B cell (primary cell): Measurements from ENCODE around the gene DCP1A. TPM values are rescaled to one million over a fixed set of nuclear protein-coding genes. Genes with fewer than 3 reads are reported as not detected.

Experiments used
- ATAC-seq: fragments of 200-7000 bp; cut with Tn5 transposase; one replicate; pipeline ENCODE4 v1.10.0; 2021; ENCODE audit warnings: low read depth, mild to moderate bottlenecking, moderate number of reproducible peaks, moderate library complexity
- CTCF ChIA-PET: fragments of 350-600 bp; sonication (Branson Sonifier 250); formaldehyde crosslinking; loops from one replicate; lab custom pipeline; 2021; ENCODE audit warnings: antibody characterized with exemption, inconsistent platforms; lab: Charles Lee
- POLR2A ChIA-PET: fragments of 350-600 bp; sonication (Branson Sonifier 250); formaldehyde crosslinking; loops from one replicate; lab custom pipeline; 2021; ENCODE audit warnings: antibody characterized with exemption; lab: Charles Lee
- DNase-seq: peaks from one replicate; pipeline ENCODE4 v3.0.0; 2013
- H2AFZ ChIP-seq: 2 replicates; pipeline ENCODE4 v1.6.1; 2012; ENCODE audit warnings: mild to moderate bottlenecking, low read depth, low read length; ENCODE audit not compliant: insufficient read depth, poor library complexity, severe bottlenecking
- H3K27ac ChIP-seq, 2 donors: 1 replicate in 1 of 2; 2 replicates in 1 of 2; pipeline ENCODE4 v1.5.1; 2012 to 2013; ENCODE audit warnings: low read length in 2 of 2, mild to moderate bottlenecking in 2 of 2, moderate library complexity in 1 of 2
- H3K27me3 ChIP-seq, 4 experiments: fragments of 200-600 bp in 1 of 4; sonication (generic) in 1 of 4; replicated peaks in 1 of 4; 1 replicate in 2 of 4; 2 replicates in 2 of 4; pipeline versions ENCODE4 v1.6.1 to v1.7.0; 2013 to 2016; ENCODE audit warnings: low read length in 3 of 4, mild to moderate bottlenecking in 2 of 4, mixed read lengths in 1 of 4, moderate library complexity in 1 of 4; ENCODE audit not compliant: insufficient read depth in 4 of 4, control insufficient read depth in 3 of 4; ENCODE audit errors: control extremely low read depth in 1 of 4
- H3K36me3 ChIP-seq, 2 experiments: replicated peaks in 1 of 2; 1 replicate in 1 of 2; 2 replicates in 1 of 2; pipeline versions ENCODE4 v1.6.1 to v1.7.1; 2013; ENCODE audit warnings: low read length in 1 of 2; ENCODE audit not compliant: insufficient read depth in 2 of 2, control insufficient read depth in 1 of 2; ENCODE audit errors: control extremely low read depth in 1 of 2, extremely low read depth in 1 of 2
- H3K4me1 ChIP-seq, 2 donors: fragments of 200-600 bp in 1 of 2; sonication (generic) in 1 of 2; 1 replicate in 1 of 2; 2 replicates in 1 of 2; pipeline versions ENCODE4 v1.5.1 to v1.6.1; 2013 to 2017; ENCODE audit warnings: low read length in 2 of 2; ENCODE audit not compliant: control insufficient read depth in 2 of 2, insufficient read depth in 2 of 2
- H3K4me2 ChIP-seq: replicated peaks from 2 replicates; pipeline ENCODE3; 2012; ENCODE audit warnings: mild to moderate bottlenecking, low read depth, low read length; ENCODE audit not compliant: poor library complexity, severe bottlenecking
- H3K4me3 ChIP-seq, 5 experiments: fragments of 200-600 bp in 1 of 5; sonication (generic) in 1 of 5; 1 replicate in 3 of 5; 2 replicates in 2 of 5; pipeline versions ENCODE4 v1.5.1 to v1.7.0; 2011 to 2016; ENCODE audit warnings: low read length in 4 of 5, mild to moderate bottlenecking in 4 of 5, low read depth in 2 of 5, control low read depth in 1 of 5, moderate library complexity in 1 of 5; ENCODE audit not compliant: insufficient read depth in 1 of 5; ENCODE audit errors: control extremely low read depth in 1 of 5, extremely low read depth in 1 of 5
- H3K79me2 ChIP-seq: fragments of 200-600 bp; sonication (generic); one replicate; pipeline ENCODE4 v1.6.0; 2016; ENCODE audit warnings: low read length; ENCODE audit not compliant: control insufficient read depth, insufficient read depth
- H3K9ac ChIP-seq: fragments of 200-600 bp; sonication (generic); 2 replicates; pipeline ENCODE4 v1.6.1; 2017; ENCODE audit warnings: mild to moderate bottlenecking, low read length, moderate library complexity
- H3K9me3 ChIP-seq, 3 donors: one replicate each; pipeline versions ENCODE4 v1.6.1 to v1.7.1; 2013; ENCODE audit warnings: low read length in 2 of 3; ENCODE audit not compliant: control insufficient read depth in 2 of 3, insufficient read depth in 1 of 3; ENCODE audit errors: control extremely low read depth in 1 of 3
- H4K20me1 ChIP-seq: 2 replicates; pipeline ENCODE4 v1.6.0; 2012; ENCODE audit warnings: mild to moderate bottlenecking, low read length; ENCODE audit not compliant: insufficient read depth, control insufficient read depth, poor library complexity, severe bottlenecking
- H3K27ac Mint-ChIP-seq: one replicate; pipeline ENCODE4 v1.8.0; 2021; ENCODE audit warnings: mixed read lengths
- H3K27me3 Mint-ChIP-seq: one replicate; pipeline ENCODE4 v1.8.0; 2021; ENCODE audit warnings: mixed read lengths
- H3K4me1 Mint-ChIP-seq: one replicate; pipeline ENCODE4 v1.8.0; 2021; ENCODE audit warnings: mixed read lengths
- H3K4me3 Mint-ChIP-seq: one replicate; pipeline ENCODE4 v1.8.0; 2021; ENCODE audit warnings: mixed read lengths
- H3K9me3 Mint-ChIP-seq: one replicate; pipeline ENCODE4 v1.8.0; 2022; ENCODE audit warnings: mixed read lengths; ENCODE audit not compliant: insufficient read depth
- CTCF ChIP-seq: fragments of 200-600 bp; IDR thresholded peaks from one replicate; pipeline ENCODE4 v1.8.0; 2022; ENCODE audit warnings: antibody characterized with exemption, mild to moderate bottlenecking
- EZH2 ChIP-seq: IDR thresholded peaks from 2 replicates; pipeline ENCODE4 v1.6.1; 2012; ENCODE audit warnings: borderline replicate concordance, low read depth, mild to moderate bottlenecking, moderate library complexity, low read length; ENCODE audit not compliant: insufficient read depth, poor library complexity, severe bottlenecking
- WGBS: methylation state at CpG from one replicate; pipeline ENCODE4 v1.1.5; 2013; ENCODE audit warnings: missing lambda C conversion rate; ENCODE audit not compliant: insufficient coverage; 5-methylcytosine and 5-hydroxymethylcytosine counted together
- intact Hi-C: fragments of 100-400 bp; cut with micrococcal nuclease; formaldehyde crosslinking; loops from one replicate; pipeline ENCODE4 v1.10.0; 2022
- polyA plus RNA-seq: library from polyadenylated mRNA; depleted of rRNA; stranded (reverse); fragments of >200 nt; gene quantifications from 2 replicates; pipeline ENCODE4 v1.2.3, GENCODE V29; 2012
- total RNA-seq, 2 donors: library from RNA; stranded (reverse); fragments of 120-200 nt in 1 of 2; gene quantifications; 1 replicate in 1 of 2; 2 replicates in 1 of 2; pipeline versions ENCODE4 v1.2.3 to v1.2.4, GENCODE V29; 2013 to 2022

Gene DCP1A
- total and polyA plus RNA-seq, 2 donors (not counting 1 experiment from before 2014, with no cell fraction given), result 16.6 to 44.6 TPM

- Histone ChIP-seq H3K9me3 (no peaks in the 10 kb centered on the region), H3K4me2 (peak overlapping the region; percentile 42), H2AFZ (no peak overlapping the region), H3K27ac (peak overlapping the region; percentile 78 to 79), H3K4me1 (peaks cover 43 to 74% of the 10 kb centered on the region in 2 donors), H3K36me3 (no peaks in the 10 kb centered on the region), H4K20me1 (peaks cover 73% of the 10 kb centered on the region), H3K27me3 (no peaks in the 10 kb centered on the region), H3K9ac (no peak overlapping the region), H3K79me2 (peaks cover 90% of the 10 kb centered on the region), H3K4me3 (peak overlapping the region in 1 of 5 experiments; percentile 16)
- WGBS, result 92% methylated on average over 4 of the region's 4 CpGs
- DNase-seq, result no peak
- ATAC-seq, result no peak
- Mint-ChIP-seq H3K27me3 (no peaks in the 10 kb centered on the region), H3K4me3 (peak overlapping the region; percentile 37), H3K27ac (peak overlapping the region; percentile 86), H3K4me1 (peaks cover 70% of the 10 kb centered on the region), H3K9me3 (no peaks in the 10 kb centered on the region)
- TF ChIP-seq EZH2, result no peak
- no peak for TF ChIP-seq CTCF
- CTCF ChIA-PET, result interaction anchor here (0.6 to 1.9 kb wide), 2 partner anchors 20 to 55 kb away, joined by 3 to 11 read pairs; no protein-coding TSS in a partner anchor
- POLR2A ChIA-PET, result no interaction called here
- intact Hi-C loops, result loop anchor here (5.0 to 10.0 kb wide), 2 partner anchors 139 to 356 kb away; partner anchors contain the start of gene STIMATE
Measured at GRCh38 chr3:53250881-53251605, 96.3 kb downstream of the DCP1A start.

GRCh38 chr3:53250453-53250852 is 96.9 kb downstream of the DCP1A start:
- no peaks in the 10 kb centered on the region for H3K27me3 ChIP-seq
- H4K20me1 ChIP-seq, result peaks cover 79% of the 10 kb centered on the region
- H3K27me3 Mint-ChIP-seq, result no peaks in the 10 kb centered on the region
- intact Hi-C loops, result loop anchor here (5.0 to 10.0 kb wide), 2 partner anchors 138 to 356 kb away; partner anchors contain the start of gene STIMATE
- ATAC-seq (no peak), DNase-seq (no peak)
- ChIA-PET CTCF (no interaction called here), POLR2A (no interaction called here)
- H3K4me2 ChIP-seq, result peak overlapping the region; percentile 53
- peak overlapping the region; percentile 83 for H3K27ac Mint-ChIP-seq
- peaks cover 71% of the 10 kb centered on the region for H3K4me1 Mint-ChIP-seq
- peak overlapping the region; percentile 78 to 79 for H3K27ac ChIP-seq
- no peaks in the 10 kb centered on the region for H3K36me3 ChIP-seq
- peak overlapping the region in 1 of 5 experiments; percentile 23 for H3K4me3 ChIP-seq
- H3K9me3 Mint-ChIP-seq, result no peaks in the 10 kb centered on the region
- peaks cover 43 to 73% of the 10 kb centered on the region in 2 donors for H3K4me1 ChIP-seq
- TF ChIP-seq EZH2, result no peak
- TF ChIP-seq CTCF, result no peak
- peaks cover 96% of the 10 kb centered on the region for H3K79me2 ChIP-seq
- no peak overlapping the region for H3K9ac ChIP-seq
- H3K4me3 Mint-ChIP-seq, result no peak overlapping the region
- no peak overlapping the region for H2AFZ ChIP-seq
- WGBS, result 100% methylated on average over 2 of the region's 3 CpGs
- peaks cover 0 to under 1% (median 0%) of the 10 kb centered on the region in 3 donors for H3K9me3 ChIP-seq
